Loucy (cell line): ENCODE results near the gene LMF1.

Source experiments
- CTCF ChIP-seq: fragments of 200-600 bp; sonication (generic); conservative IDR thresholded peaks from 2 replicates; pipeline ENCODE4 v1.5.1; 2014; ENCODE audit warnings: mild to moderate bottlenecking, antibody characterized with exemption, low read length
- EZH2phosphoT487 ChIP-seq: fragments of 200-600 bp; IDR thresholded peaks from 2 replicates; pipeline ENCODE4 v1.6.1; 2018; ENCODE audit warnings: antibody characterized with exemption, mild to moderate bottlenecking, moderate library complexity, borderline replicate concordance

GRCh38 chr16:844638-845350 is 126.0 kb downstream of the LMF1 start:
- TF ChIP-seq CTCF (no peak), EZH2phosphoT487 (no peak)
